NCI-H146 treated with DMSO at 0.1 percent for 48 hours (cell line): ENCODE data around the gene NUCB2.
"Not testable (repeated sequence)": the region's sequence is repeated elsewhere in the genome, so short reads cannot be mapped to it uniquely, and the experiment has no call there.

ENCODE experiments used
- DNase-seq: peaks from one replicate; lab custom pipeline; 2025; ENCODE audit not compliant: unreplicated experiment; lab: John Stamatoyannopoulos, UW

The NUCB2 gene

DNA sequence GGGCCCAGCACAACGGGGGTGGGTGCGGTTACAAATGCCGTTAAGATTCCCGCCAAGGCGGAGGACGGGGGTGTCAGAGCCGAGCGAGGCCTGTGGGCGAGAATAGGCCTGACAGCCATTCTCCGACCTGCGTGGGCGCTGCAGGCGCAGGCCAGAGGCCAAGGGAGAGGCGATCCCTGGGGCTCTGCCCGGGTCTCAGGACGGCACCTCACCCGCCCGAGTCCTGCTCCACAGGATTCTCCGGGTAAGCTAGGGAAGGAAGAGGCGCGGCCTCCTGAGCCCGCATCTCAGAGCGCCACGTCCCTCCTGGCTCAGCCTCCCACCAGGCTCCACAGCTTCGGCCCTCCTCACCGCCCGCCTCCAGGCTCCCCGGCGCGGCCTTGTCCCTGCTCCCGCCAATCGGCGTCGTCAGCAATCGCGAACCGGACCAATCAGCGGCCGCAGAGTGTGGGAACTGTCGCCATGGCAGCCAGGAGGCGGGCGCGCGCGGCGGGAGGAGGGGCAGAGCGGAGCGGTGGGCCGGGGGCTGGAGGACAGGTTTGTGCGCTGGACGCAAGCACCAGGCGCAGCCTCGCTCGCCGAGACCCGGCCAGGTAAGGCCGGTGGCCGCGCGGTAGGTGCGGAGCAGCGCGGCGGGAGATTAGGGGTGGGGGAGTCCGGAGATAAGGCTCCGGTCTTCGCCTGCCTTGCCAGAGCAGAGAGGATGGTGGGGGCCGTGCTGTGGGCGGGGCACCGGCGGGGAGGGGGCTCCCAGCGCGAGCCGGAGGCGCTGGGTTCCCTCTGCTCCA, at the start of gene NUCB2:
TSS of gene NUCB2 (plus strand) at position 504 of the 788 bp plus-strand sequence. CDS start 18,585 bp downstream, outside the sequence.
- DNase-seq = peak; percentile 93

DNA sequence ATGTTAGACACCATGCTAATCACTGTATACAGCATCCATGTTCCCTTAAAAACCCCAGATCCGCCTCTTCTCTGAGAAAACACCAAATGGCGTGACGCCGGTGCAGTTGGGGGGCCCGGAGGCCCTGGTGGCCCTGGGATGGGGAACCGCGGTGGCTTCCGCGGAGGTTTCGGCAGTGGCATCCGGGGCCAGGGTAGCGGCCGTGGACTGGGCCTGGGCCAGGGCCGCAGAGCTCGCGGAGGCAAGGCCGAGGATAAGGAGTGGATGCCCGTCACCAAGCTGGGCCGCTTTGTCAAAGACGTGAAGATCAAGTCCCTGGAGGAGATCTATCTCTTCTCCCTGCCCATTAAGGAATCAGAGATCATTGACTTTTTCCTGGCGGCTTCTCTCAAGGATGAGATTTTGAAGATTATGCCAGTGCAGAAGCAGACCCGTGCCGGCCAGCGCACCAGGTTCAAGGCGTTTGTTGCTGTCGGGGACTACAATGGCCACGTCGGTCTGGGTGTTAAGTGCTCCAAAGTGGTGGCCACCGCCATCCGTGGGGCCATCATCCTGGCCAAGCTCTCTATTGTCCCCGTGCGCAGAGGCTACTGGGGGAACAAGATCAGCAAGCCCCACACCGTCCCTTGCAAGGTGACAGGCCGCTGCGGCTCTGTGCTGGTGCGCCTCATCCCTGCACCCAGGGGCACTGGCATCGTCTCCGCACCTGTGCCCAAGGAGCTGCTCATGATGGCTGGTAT, 48.2 kb upstream of the NUCB2 start:
- DNase-seq = not testable (repeated sequence)

DNA sequence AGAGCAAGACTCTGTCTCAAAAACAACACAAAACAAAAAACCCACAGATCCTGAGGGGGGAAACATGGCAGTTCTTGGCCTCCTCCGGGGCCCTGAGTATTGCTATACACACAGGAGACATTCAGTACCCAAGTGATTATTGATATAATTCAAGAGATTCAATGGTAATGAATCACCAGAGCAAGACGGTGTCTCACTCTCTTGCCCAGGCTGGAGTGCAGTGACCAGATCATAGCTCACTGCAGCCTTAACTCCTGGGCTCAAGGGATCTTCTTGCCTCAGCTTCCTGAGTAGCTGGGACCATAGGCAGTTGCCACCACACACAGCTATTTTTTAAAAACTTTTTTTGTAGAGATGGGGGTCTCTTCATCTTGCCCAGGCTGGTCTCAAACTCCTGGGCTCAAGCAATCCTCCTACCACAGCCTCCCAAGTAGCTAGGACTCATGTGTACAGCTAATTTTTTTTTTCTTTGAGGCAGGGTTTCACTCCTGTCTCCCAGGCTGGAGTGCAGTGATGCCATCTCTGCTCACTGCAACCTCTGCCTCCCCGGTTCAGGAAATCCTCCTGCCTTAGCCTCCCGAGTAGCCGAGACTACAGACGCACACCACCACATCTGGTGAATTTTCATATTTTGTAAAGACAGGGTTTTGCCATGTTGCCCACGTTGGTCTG, 46.9 kb upstream of the NUCB2 start:
- DNase-seq = no peak

DNA sequence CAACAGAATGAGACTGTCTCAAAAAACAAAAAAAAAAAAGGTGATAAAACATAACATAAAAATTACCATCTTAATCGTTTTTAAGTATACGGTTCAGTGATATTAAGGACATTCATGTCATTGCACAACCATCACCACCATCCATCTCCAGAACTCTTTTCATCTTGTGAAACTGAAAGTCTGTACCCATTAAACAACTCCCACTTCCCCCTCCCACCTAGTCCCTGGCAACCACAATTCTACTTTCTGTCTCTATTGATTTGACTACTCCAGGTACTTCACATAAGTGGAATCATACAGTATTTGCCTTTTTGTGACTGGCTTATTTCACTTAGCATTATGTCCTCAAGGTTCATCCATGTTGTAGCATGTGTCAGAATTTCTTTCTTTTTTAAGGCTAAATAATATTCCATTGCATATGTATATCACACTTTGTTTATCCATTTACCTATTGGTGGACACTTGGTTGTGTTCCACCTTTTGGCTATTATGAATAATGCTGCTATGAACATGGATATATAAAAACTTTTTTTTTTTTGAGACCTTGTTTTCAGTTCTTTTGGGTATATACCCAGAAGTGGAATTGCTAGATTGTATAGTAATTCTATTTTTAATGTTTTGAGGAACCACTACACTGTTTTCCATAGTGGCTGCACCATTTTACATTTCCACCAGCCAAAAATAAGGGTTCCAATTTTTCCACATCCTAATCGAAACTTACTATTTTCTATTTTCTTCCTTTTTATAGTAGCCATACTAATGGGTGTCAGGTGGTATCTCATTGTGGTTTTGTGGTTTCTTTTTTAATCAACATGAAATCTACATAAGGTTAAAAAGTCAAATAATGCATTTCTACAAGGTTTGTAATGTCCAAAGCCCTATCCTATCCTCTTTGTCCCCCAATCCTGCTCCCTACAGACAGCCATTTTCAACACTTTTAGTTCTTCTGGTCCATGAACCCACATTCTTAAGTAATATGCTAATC, 45.4 kb upstream of the NUCB2 start:
- DNase-seq = no peak

DNA sequence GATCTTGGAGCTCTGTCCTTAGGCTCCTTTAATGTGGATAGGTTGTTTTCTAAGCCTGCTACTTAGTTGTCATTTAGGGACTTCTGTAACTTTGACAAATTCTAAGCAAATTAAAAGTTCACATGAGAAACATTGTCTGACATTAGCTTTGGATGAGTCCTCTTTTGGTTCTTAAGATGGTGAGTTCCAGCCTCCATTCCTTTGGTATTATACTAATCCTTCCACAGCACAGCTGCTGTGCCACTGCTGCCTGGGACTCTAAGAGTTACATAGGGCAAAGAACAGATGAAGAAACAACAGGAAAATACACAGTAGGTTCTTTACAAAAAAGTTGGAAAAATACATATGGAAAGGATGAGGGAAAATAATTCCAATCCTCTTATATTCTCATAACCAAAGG, 43.4 kb upstream of the NUCB2 start:
- DNase-seq = no peak

DNA sequence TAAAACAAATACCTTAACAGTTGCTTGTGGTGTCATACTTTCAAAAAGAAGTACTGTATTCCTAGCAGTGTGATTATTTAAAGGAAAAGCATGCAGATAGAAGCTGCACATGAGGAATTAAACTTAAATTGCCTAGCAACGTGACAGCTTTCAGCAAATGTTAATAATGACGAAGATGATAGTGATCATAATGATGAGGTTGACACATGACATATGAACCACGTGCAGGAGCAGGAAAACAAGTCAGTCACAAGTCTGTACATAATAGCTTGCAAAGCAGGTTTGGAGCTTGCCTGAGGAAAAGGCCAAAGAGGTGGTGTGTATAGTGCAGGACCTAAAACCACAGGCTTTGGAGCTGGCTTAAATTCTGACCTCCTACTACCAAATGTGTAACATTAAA, 38.2 kb upstream of the NUCB2 start:
- DNase-seq = no peak

DNA sequence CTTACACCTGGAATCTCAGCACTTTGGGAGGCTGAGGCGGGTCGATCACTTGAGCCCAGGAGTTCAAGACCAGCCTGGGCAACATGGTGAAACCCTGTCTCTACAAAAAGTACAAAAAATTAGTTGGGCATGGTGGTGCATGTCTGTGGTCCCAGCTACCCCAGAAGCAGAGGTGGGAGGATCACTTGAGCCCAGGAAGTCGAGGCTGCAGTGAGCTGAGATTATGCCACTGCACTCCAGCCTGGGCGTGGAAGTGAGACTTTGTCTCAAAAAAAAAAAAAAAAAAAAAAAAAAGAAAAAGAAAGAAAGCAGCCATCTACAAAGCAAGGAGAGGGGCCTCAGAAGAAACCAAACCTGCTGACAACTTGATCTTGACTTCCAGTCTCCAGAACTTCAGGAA, 36.6 kb upstream of the NUCB2 start:
- DNase-seq = not testable (repeated sequence)

DNA sequence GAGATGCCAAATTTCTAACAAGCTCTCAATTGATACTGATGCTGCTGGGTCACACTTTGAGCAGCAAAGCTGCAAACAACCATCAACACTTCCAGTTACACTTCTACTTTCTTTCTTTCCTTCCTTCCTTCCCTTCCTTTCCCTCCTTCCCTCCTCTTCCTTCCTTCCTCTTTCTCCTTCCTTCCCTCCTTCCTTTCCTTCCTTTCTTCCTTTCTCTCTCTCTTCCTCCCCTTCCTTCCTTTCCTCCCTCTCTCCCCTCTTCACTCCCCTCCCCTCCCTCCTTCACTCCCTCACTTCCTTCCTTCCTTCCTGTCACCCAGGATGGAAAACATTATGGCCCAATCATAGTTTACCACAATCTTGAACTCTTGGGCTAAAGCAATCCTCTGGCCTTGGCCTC, 35.8 kb upstream of the NUCB2 start:
- DNase-seq = no peak

DNA sequence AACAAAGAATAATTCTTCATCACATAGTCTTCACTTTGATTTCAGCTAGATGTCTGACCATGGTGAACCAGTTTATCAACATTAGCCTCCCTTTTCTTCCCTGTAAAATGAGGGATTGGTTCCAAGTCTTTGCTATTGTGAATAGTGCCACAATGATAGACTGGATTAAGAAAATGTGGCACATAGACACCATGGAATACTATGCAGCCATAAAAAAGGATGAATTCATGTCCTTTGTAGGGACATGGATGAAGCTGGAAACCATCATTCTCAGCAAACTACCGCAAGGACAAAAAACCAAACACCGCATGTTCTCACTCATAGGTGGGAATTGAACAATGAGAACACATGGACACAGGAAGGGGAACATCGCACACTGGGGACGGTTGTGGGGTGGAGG, 33.6 kb upstream of the NUCB2 start:
- not testable (repeated sequence) for DNase-seq

DNA sequence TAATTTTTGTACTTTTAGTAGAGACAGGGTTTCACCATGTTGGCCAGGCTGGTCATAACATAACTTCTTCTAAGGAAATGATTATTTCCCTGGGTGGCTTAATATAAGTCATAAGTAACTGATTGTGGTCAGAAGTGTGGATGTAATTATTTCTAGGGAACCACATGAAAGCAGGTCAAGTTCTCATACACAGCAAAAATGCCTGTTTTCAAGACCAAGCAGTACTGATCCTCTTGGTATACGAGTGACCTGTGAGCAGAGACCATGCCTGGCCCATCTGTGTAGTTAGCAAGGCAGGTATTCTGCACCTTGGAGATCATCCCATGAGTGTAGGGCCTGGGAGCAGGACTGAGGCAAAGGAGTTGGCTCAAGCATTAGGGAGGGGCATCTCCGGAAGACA, 32.5 kb upstream of the NUCB2 start:
- no peak for DNase-seq

DNA sequence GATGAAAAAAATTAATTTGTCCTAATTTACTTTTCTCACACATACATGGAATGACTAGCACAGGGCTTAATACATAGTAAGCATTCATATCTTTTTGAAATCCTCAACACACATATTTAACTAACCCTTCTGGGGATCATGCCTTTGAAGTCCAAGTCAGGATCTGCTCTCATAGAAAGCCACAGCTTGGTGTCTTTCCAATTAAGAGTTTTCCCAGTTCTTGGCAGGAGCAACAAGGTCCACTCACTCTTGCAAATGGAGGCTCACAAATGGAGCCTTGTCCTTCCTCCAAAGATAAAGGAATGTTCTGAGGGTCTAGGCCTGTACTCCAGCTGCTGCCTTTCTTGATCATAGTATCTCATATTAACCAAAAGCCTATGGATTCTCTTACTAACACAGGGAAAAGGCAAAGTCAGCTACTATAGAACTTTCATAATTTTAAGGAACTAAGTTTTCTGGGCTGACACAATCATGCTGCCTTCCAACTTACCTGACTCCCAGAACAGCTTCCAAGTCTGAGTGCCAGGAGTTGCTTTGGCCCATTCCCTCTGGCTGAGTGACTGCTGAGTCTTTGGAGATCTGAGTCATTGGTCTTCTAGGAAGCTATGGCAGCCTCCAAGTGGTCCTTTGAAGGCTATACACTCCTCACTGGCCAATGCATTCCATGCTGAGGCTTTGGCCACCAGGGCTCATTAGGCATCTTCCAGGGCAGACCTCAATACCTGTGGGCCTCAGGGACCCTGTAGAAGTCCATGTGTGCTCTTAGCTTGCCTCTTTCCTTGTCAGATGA, 25.8 kb upstream of the NUCB2 start:
- no peak for DNase-seq

DNA sequence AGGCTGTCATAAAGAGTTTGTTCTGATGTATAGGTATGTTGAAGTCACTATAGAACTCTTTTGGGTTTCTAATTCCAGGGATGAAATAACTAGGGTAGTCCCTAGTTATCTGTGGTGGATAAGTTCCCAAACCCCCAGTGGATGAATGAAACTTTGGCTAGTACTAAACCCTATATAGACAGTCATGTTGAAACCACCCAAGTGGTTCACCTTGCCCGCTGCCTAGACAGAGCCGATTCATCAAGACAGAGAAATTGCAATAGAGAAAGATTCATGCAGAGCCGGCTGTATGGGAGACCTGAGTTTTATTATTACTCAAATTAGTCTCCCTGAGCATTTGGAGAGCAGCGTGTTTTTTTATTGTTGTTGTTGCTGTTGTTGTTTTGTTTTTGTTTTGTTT, 23.8 kb upstream of the NUCB2 start:
- DNase-seq = no peak

DNA sequence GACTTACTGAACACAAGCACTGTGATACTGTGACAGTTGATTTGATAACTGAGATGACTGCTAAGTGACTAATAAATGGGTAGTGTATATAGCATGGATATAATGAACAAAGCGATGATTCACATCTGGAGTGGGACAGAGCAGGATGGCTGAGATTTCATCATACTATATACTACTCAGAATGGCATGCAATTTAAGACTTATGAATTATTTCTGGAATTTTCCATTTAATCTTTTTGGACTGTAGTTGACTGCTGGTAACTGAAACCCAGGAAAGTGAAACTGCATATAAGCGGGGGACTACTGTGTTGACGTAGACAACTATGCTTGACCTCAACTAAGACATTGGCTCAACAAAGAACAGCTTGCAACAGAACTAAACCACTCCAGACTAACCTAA, 20.0 kb upstream of the NUCB2 start:
- DNase-seq = no peak

DNA sequence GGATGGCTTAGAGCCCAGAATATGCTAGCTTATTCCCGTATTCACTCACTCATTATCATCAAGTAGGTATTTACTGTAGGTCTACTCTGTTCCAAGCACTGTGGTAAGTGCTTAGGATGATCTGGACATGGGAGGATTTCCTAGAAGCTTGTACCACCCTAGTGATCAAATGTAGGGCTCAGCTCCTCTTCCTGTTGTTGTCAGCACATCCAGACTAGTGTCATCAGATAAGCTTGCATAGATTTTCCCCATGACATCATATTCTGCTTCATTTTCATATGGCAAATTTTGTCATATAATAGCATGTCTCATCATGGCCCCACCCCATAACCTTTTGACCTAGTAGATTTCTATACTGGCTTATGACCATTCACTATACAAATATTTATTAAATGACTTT, 19.3 kb upstream of the NUCB2 start:
- no peak for DNase-seq

DNA sequence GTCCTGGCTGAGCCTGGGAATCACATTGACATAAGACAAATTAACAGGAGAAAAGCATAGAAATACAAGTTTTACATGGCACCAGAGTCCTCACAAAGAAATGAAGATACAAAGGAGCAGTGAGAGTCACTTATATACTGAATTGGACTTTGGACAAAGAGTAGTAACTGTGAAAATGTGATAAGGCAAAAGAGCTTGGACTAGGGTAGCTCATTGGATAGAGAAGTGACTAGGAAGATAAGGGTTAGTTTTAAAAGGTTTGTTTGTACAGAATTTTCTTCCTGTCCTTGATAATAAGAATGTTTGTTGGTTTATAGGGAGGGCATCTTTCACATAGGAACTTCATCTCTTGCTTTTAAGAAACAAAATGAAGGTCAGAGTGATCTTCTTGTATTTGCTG, 17.9 kb upstream of the NUCB2 start:
- no peak for DNase-seq

DNA sequence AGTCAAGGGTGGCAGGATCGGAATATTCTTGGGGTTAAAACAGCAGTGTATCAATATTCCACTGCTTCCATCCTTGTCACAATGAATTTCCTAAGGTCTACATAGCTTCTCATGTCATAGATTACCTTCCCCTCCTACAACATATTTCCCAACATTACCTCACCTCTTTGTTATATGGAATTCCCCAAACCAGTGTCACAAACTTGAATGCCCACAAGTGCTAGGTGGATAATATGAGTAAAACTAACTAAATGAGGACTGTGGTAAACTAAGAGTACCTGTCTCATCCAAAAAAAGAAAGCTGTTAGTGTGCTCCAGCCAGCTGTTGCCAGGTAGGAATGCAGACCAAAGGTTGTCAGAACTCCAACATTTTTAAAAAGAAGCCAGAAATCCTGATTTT, 17.0 kb upstream of the NUCB2 start:
- DNase-seq = no peak

DNA sequence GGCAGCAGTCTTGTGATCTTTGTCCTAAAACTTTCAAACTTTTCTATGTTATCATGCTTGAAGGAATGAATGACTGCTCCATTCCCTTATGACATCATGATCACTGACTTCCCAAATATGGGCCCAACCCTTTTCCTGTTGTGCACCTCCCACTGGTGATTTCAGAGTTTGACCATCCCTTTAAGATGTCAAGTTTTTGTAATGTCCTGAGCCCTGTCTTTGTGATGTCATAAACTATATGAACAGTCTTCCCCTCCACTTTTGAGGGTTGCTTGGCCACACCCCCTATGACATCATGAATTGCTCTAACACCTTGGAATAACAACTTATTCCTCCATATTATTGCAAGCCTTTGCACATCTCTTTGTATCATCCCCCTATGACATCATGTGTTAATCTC, 16.5 kb upstream of the NUCB2 start:
- no peak for DNase-seq

DNA sequence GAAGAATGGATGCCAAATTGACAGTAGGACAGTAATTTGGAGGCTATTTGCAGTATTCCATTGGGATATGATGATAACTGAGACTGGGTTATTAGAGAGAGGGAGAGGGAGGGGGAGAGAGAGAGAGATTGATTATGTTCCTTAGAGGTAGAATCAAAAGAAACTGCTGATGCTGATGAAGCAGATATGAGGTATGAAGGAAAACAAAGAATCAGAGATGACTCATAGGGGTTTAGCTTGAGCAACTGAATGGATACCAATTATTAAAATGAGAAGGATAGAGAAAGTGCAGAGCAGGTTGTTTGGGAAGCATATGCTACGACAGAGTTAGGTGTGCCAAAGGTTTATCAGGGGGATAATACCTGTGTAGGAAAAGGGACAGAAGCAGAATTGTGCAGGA, 12.8 kb upstream of the NUCB2 start:
- peak; percentile 28 for DNase-seq

DNA sequence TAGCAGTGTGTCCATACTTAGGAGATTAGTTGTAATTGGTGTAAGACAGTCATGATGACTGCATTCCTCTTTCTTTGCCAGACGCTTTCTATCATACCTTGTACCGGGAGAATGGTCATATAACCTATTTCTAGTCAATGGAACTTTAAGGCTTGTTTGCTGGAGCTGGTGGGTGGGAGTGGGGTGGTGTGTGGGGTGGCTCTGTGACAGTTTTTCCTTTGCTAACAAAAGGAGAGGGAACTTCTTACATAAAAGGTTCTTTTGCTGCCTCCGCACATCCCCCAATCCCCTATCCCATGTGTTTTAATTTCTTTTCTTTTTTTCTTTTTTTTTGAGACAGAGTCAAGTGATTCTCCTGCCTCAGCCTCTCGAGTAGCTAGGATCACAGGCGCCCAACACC, 9.8 kb upstream of the NUCB2 start:
- no peak for DNase-seq

DNA sequence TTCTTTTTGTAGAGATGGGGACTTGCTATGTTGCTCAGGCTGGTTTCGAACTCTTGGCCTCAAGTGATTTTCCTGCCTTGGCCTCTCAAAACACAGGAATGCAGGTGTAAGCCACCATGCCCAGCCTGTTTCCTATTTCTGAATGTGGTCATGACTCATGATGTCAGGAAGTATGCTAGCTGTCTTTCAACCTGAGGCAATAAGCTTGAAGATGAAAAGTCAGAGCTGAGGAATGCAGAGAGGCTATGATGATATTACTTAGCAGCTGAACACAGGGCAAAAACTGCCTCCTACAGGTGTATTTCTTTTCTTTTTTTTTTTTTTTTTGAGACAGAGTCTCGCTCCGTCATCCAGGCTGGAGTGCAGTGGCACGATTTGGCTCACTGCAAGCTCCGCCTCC, 9.0 kb upstream of the NUCB2 start:
- no peak for DNase-seq
